ENCODE data around the gene PNPLA5.

GRCh38 chr22:43911351-43911750, 19.5 kb upstream of the PNPLA5 start:
- TF ChIP-seq CTCF (conservative IDR thresholded peaks at IDR 0.05 in 1 of 2, IDR thresholded peaks at IDR 0.05 in 1 of 2; ENCODE audit: low read depth in 1 of 2, low read length in 2 of 2) (no peak), EZH2 (IDR thresholded peaks at IDR 0.05; ENCODE audit: low read length, missing control alignments) (no peak)

Data from fibroblast of lung (primary cell).